B cell (primary cell): Measurements from ENCODE around the gene SOX6. TPM values are rescaled to one million over a fixed set of nuclear protein-coding genes. Genes with fewer than 3 reads are reported as not detected.

Experiments
- ATAC-seq: fragments of 200-7000 bp; cut with Tn5 transposase; one replicate; pipeline ENCODE4 v1.10.0; 2021; ENCODE audit warnings: low read depth, mild to moderate bottlenecking, moderate number of reproducible peaks, moderate library complexity
- CTCF ChIA-PET: fragments of 350-600 bp; sonication (Branson Sonifier 250); formaldehyde crosslinking; loops from one replicate; lab custom pipeline; 2021; ENCODE audit warnings: antibody characterized with exemption, inconsistent platforms; lab: Charles Lee
- POLR2A ChIA-PET: fragments of 350-600 bp; sonication (Branson Sonifier 250); formaldehyde crosslinking; loops from one replicate; lab custom pipeline; 2021; ENCODE audit warnings: antibody characterized with exemption; lab: Charles Lee
- DNase-seq: peaks from one replicate; pipeline ENCODE4 v3.0.0; 2013
- H2AFZ ChIP-seq: 2 replicates; pipeline ENCODE4 v1.6.1; 2012; ENCODE audit warnings: mild to moderate bottlenecking, low read depth, low read length; ENCODE audit not compliant: insufficient read depth, poor library complexity, severe bottlenecking
- H3K27ac ChIP-seq, 2 donors: 1 replicate in 1 of 2; 2 replicates in 1 of 2; pipeline ENCODE4 v1.5.1; 2012 to 2013; ENCODE audit warnings: low read length in 2 of 2, mild to moderate bottlenecking in 2 of 2, moderate library complexity in 1 of 2
- H3K27me3 ChIP-seq, 4 experiments: fragments of 200-600 bp in 1 of 4; sonication (generic) in 1 of 4; replicated peaks in 1 of 4; 1 replicate in 2 of 4; 2 replicates in 2 of 4; pipeline versions ENCODE4 v1.6.1 to v1.7.0; 2013 to 2016; ENCODE audit warnings: low read length in 3 of 4, mild to moderate bottlenecking in 2 of 4, mixed read lengths in 1 of 4, moderate library complexity in 1 of 4; ENCODE audit not compliant: insufficient read depth in 4 of 4, control insufficient read depth in 3 of 4; ENCODE audit errors: control extremely low read depth in 1 of 4
- H3K36me3 ChIP-seq, 2 experiments: replicated peaks in 1 of 2; 1 replicate in 1 of 2; 2 replicates in 1 of 2; pipeline versions ENCODE4 v1.6.1 to v1.7.1; 2013; ENCODE audit warnings: low read length in 1 of 2; ENCODE audit not compliant: insufficient read depth in 2 of 2, control insufficient read depth in 1 of 2; ENCODE audit errors: control extremely low read depth in 1 of 2, extremely low read depth in 1 of 2
- H3K4me1 ChIP-seq, 2 donors: fragments of 200-600 bp in 1 of 2; sonication (generic) in 1 of 2; 1 replicate in 1 of 2; 2 replicates in 1 of 2; pipeline versions ENCODE4 v1.5.1 to v1.6.1; 2013 to 2017; ENCODE audit warnings: low read length in 2 of 2; ENCODE audit not compliant: control insufficient read depth in 2 of 2, insufficient read depth in 2 of 2
- H3K4me2 ChIP-seq: replicated peaks from 2 replicates; pipeline ENCODE3; 2012; ENCODE audit warnings: mild to moderate bottlenecking, low read depth, low read length; ENCODE audit not compliant: poor library complexity, severe bottlenecking
- H3K4me3 ChIP-seq, 5 experiments: fragments of 200-600 bp in 1 of 5; sonication (generic) in 1 of 5; 1 replicate in 3 of 5; 2 replicates in 2 of 5; pipeline versions ENCODE4 v1.5.1 to v1.7.0; 2011 to 2016; ENCODE audit warnings: low read length in 4 of 5, mild to moderate bottlenecking in 4 of 5, low read depth in 2 of 5, control low read depth in 1 of 5, moderate library complexity in 1 of 5; ENCODE audit not compliant: insufficient read depth in 1 of 5; ENCODE audit errors: control extremely low read depth in 1 of 5, extremely low read depth in 1 of 5
- H3K79me2 ChIP-seq: fragments of 200-600 bp; sonication (generic); one replicate; pipeline ENCODE4 v1.6.0; 2016; ENCODE audit warnings: low read length; ENCODE audit not compliant: control insufficient read depth, insufficient read depth
- H3K9ac ChIP-seq: fragments of 200-600 bp; sonication (generic); 2 replicates; pipeline ENCODE4 v1.6.1; 2017; ENCODE audit warnings: mild to moderate bottlenecking, low read length, moderate library complexity
- H3K9me3 ChIP-seq, 3 donors: one replicate each; pipeline versions ENCODE4 v1.6.1 to v1.7.1; 2013; ENCODE audit warnings: low read length in 2 of 3; ENCODE audit not compliant: control insufficient read depth in 2 of 3, insufficient read depth in 1 of 3; ENCODE audit errors: control extremely low read depth in 1 of 3
- H4K20me1 ChIP-seq: 2 replicates; pipeline ENCODE4 v1.6.0; 2012; ENCODE audit warnings: mild to moderate bottlenecking, low read length; ENCODE audit not compliant: insufficient read depth, control insufficient read depth, poor library complexity, severe bottlenecking
- H3K27ac Mint-ChIP-seq: one replicate; pipeline ENCODE4 v1.8.0; 2021; ENCODE audit warnings: mixed read lengths
- H3K27me3 Mint-ChIP-seq: one replicate; pipeline ENCODE4 v1.8.0; 2021; ENCODE audit warnings: mixed read lengths
- H3K4me1 Mint-ChIP-seq: one replicate; pipeline ENCODE4 v1.8.0; 2021; ENCODE audit warnings: mixed read lengths
- H3K4me3 Mint-ChIP-seq: one replicate; pipeline ENCODE4 v1.8.0; 2021; ENCODE audit warnings: mixed read lengths
- H3K9me3 Mint-ChIP-seq: one replicate; pipeline ENCODE4 v1.8.0; 2022; ENCODE audit warnings: mixed read lengths; ENCODE audit not compliant: insufficient read depth
- EZH2 ChIP-seq: IDR thresholded peaks from 2 replicates; pipeline ENCODE4 v1.6.1; 2012; ENCODE audit warnings: borderline replicate concordance, low read depth, mild to moderate bottlenecking, moderate library complexity, low read length; ENCODE audit not compliant: insufficient read depth, poor library complexity, severe bottlenecking
- WGBS: methylation state at CpG from one replicate; pipeline ENCODE4 v1.1.5; 2013; ENCODE audit warnings: missing lambda C conversion rate; ENCODE audit not compliant: insufficient coverage; 5-methylcytosine and 5-hydroxymethylcytosine counted together
- intact Hi-C: fragments of 100-400 bp; cut with micrococcal nuclease; formaldehyde crosslinking; loops from one replicate; pipeline ENCODE4 v1.10.0; 2022
- polyA plus RNA-seq: library from polyadenylated mRNA; depleted of rRNA; stranded (reverse); fragments of >200 nt; gene quantifications from 2 replicates; pipeline ENCODE4 v1.2.3, GENCODE V29; 2012
- total RNA-seq, 2 donors: library from RNA; stranded (reverse); fragments of 120-200 nt in 1 of 2; gene quantifications; 1 replicate in 1 of 2; 2 replicates in 1 of 2; pipeline versions ENCODE4 v1.2.3 to v1.2.4, GENCODE V29; 2013 to 2022
- TF ChIP-seq, protein P1 (sequence below): fragments of 200-600 bp; IDR thresholded peaks from one replicate; pipeline ENCODE4 v1.8.0; 2022; ENCODE audit warnings: antibody characterized with exemption, mild to moderate bottlenecking

The SOX6 gene
- total and polyA plus RNA-seq, 2 donors (not counting 1 experiment from before 2014, with no cell fraction given) = not detected

DNA sequence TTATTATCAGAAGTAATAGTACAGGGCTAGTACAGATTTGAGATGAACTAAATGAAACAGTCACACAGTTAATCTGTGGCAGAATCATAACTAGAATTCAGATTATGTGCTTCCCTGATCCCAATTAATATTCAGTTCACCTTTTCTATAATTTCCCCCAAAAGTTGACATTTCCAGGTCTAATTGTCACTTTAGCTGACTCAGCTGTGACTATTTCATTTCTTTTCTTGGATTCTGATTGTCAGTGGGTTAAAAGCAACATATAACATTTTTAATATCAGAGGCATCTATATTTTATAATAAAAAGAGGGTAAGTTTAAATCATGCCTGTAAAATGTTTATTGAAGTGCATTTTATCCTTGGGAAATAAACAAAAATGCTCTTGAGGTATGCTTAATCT lies 28.8 kb upstream of the SOX6 start:
- no peak overlapping the region for H3K4me2 ChIP-seq
- Mint-ChIP-seq H3K4me1 (no peaks in the 10 kb centered on the region), H3K4me3 (no peak overlapping the region), H3K27me3 (no peaks in the 10 kb centered on the region), H3K27ac (no peak overlapping the region), H3K9me3 (no peaks in the 10 kb centered on the region)
- H3K79me2 ChIP-seq = no peaks in the 10 kb centered on the region
- no peaks in the 10 kb centered on the region for H3K4me1 ChIP-seq
- no peak overlapping the region for H2AFZ ChIP-seq
- H3K4me3 ChIP-seq = no peak overlapping the region
- H3K27me3 ChIP-seq = no peaks in the 10 kb centered on the region
- intact Hi-C loops = no loop called here
- no peak overlapping the region for H3K9ac ChIP-seq
- TF ChIP-seq EZH2 = no peak
- TF ChIP-seq, protein P1, sequence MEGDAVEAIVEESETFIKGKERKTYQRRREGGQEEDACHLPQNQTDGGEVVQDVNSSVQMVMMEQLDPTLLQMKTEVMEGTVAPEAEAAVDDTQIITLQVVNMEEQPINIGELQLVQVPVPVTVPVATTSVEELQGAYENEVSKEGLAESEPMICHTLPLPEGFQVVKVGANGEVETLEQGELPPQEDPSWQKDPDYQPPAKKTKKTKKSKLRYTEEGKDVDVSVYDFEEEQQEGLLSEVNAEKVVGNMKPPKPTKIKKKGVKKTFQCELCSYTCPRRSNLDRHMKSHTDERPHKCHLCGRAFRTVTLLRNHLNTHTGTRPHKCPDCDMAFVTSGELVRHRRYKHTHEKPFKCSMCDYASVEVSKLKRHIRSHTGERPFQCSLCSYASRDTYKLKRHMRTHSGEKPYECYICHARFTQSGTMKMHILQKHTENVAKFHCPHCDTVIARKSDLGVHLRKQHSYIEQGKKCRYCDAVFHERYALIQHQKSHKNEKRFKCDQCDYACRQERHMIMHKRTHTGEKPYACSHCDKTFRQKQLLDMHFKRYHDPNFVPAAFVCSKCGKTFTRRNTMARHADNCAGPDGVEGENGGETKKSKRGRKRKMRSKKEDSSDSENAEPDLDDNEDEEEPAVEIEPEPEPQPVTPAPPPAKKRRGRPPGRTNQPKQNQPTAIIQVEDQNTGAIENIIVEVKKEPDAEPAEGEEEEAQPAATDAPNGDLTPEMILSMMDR = no peak
- no peaks in the 10 kb centered on the region for H3K36me3 ChIP-seq
- no peak for DNase-seq
- ChIA-PET POLR2A (no interaction called here), CTCF (no interaction called here)
- H4K20me1 ChIP-seq = no peaks in the 10 kb centered on the region
- no peak for ATAC-seq
- no peak overlapping the region for H3K27ac ChIP-seq
- no peaks in the 10 kb centered on the region for H3K9me3 ChIP-seq

DNA sequence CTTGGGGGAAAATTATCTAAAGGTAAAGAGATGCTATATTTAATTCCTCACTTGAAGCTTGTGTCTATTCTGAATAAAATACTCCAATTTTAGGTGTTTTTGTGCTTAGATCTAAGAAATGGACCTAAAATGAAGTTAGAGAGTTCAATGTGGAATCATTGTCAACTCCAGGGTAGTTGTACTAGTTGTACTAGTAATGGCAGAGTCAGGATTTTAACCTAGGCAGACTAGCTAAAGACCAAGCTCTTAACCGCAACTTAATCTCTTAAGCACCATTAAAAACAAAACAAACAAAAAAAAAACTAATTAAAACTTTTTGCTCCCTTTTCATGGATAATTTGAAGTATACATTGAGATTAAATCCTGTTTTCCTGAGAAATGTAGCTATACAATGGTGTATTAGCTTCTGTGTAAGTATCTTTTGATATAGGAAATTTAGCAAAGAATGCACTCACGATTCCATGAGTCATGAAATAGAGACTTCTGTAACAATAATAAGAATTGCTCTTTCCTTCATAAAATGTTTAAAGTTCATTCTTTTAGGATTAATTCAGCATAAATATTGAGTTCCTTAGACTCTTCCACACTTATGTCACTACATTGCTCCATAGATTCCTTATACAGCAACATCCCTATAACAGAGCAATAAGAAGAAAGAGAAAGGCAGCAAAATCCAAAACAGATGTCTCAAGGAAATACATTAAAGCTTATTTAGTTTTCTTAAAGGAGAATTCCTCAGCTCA lies 26.5 kb upstream of the SOX6 start:
- no peak overlapping the region for H3K4me3 ChIP-seq
- no peaks in the 10 kb centered on the region for H3K27me3 ChIP-seq
- ChIA-PET CTCF (no interaction called here), POLR2A (no interaction called here)
- no peak overlapping the region for H3K9ac ChIP-seq
- H3K27me3 Mint-ChIP-seq = no peaks in the 10 kb centered on the region
- H3K27ac Mint-ChIP-seq = no peak overlapping the region
- ATAC-seq = no peak
- DNase-seq = no peak
- no peaks in the 10 kb centered on the region for H3K36me3 ChIP-seq
- no peaks in the 10 kb centered on the region for H4K20me1 ChIP-seq
- TF ChIP-seq, protein P1 = no peak
- intact Hi-C loops = no loop called here
- no peaks in the 10 kb centered on the region for H3K4me1 ChIP-seq
- H3K4me2 ChIP-seq = no peak overlapping the region
- H3K4me1 Mint-ChIP-seq = no peaks in the 10 kb centered on the region
- H3K4me3 Mint-ChIP-seq = no peak overlapping the region
- H3K9me3 Mint-ChIP-seq = no peaks in the 10 kb centered on the region
- no peak overlapping the region for H2AFZ ChIP-seq
- H3K79me2 ChIP-seq = no peaks in the 10 kb centered on the region
- H3K9me3 ChIP-seq = no peaks in the 10 kb centered on the region
- no CpG with 5 or more reads among the region's 2 CpGs for WGBS
- no peak overlapping the region for H3K27ac ChIP-seq
